Prostate gland (tissue), 2 donors: ENCODE data around the gene ASS1. TPM values are rescaled to one million over a fixed set of nuclear protein-coding genes. Genes with fewer than 3 reads are reported as not detected.
A peak's percentile ranks its signal among the peaks of the same experiment; 100 is the strongest.

Experiments
- DNase-seq: peaks from one replicate; pipeline ENCODE4 v3.0.0-alpha.2; 2019; ENCODE audit warnings: low spot score
- H3K27ac ChIP-seq, 2 donors: fragments of 200-600 bp; sonication (generic); 2 replicates each; pipeline ENCODE4 v1.5.1; 2017 to 2019
- H3K27me3 ChIP-seq: fragments of 200-600 bp; sonication (generic); replicated peaks from 2 replicates; pipeline ENCODE4 v1.5.1; 2019; ENCODE audit not compliant: insufficient read depth
- H3K36me3 ChIP-seq, 2 donors: fragments of 200-600 bp; sonication (generic); 1 replicate in 1 of 2; 2 replicates in 1 of 2; pipeline versions ENCODE4 v1.5.1 to v1.8.1; 2017 to 2019
- H3K4me1 ChIP-seq: fragments of 200-600 bp; sonication (generic); replicated peaks from 2 replicates; pipeline ENCODE4 v1.5.1; 2019
- H3K4me3 ChIP-seq, 2 donors: fragments of 200-600 bp; sonication (generic); 2 replicates each; pipeline ENCODE4 v1.5.1; 2017 to 2019
- H3K9me3 ChIP-seq: fragments of 200-600 bp; sonication (generic); 2 replicates; pipeline ENCODE4 v1.5.1; 2017
- POLR2A ChIP-seq: fragments of 450-650 bp; IDR thresholded peaks from one replicate; pipeline ENCODE4 v1.6.1; 2016; ENCODE audit warnings: antibody characterized with exemption, mild to moderate bottlenecking
- POLR2AphosphoS5 ChIP-seq: sonication (generic); formaldehyde crosslinking; IDR thresholded peaks from one replicate; pipeline ENCODE4 v1.6.1; 2017; ENCODE audit warnings: antibody characterized with exemption
- WGBS: methylation state at CpG from one replicate; pipeline ENCODE4 v1.1.5; 2018; 5-methylcytosine and 5-hydroxymethylcytosine counted together
- intact Hi-C: fragments of 100-400 bp; cut with DNase I; formaldehyde crosslinking; loops from one replicate; pipeline ENCODE4 v1.14.2; 2022
- total RNA-seq, 2 donors: library from RNA; depleted of rRNA; stranded (reverse); fragments of >200 nt; gene quantifications; one replicate each; pipeline ENCODE4 v1.1.0, GENCODE V29; 2016
- TF ChIP-seq, protein P1 (sequence below), 4 experiments: fragments of 200-600 bp in 2 of 4; fragments of 450-650 bp in 2 of 4; sonication (generic) in 2 of 4; IDR thresholded peaks; 1 replicate in 3 of 4; 2 replicates in 1 of 4; pipeline ENCODE4 v1.5.1; 2016 to 2019; ENCODE audit warnings: antibody characterized with exemption in 4 of 4, mild to moderate bottlenecking in 2 of 4, moderate library complexity in 2 of 4

ASS1 gene
- total RNA-seq, 2 donors from 2014 or later, result 59.4 to 228 TPM

DNA sequence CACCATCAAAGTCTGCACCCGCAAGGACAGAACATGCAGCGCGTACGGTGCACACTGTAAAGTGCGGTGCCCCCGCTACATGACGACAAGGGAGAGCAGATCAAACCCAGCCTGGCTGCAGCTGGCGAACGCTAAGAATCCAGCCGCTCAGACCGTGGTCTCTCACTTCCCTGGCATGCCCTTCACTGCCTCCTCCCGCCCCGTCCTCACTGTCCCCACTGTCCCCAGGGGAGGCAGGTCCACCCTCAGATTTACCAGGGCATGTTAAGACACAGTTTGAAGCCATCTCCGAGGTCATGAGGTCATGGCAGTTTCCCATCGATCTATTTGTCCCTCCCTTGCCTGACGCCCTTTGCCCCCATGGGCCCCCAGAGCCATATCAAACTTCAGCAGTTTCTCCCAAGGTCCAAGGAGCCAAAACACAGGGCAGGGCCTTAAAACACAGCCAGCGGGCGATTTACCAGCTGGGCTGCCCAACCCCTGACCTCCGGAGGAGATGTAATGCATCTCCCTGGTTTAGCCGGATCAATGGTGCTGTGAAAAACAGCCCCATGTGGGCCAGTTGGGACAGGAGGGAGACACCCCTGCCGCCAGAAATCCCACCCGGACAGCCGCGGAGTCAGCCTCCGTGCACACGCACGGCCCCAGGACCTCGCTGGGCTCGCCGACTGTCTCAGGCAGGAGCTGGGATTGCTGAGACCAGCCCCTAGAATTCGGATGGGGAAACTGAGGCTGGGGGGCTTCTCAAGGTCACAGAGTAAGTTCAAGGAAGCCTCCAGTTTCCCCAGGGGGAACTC, 82.3 kb downstream of the ASS1 start:
- H3K4me3 ChIP-seq, result no peak overlapping the region
- no peaks in the 10 kb centered on the region for H3K9me3 ChIP-seq
- WGBS, result 78% methylated on average over 31 of the region's 31 CpGs
- no peaks in the 10 kb centered on the region for H3K4me1 ChIP-seq
- intact Hi-C loops, result no loop called here
- no peaks in the 10 kb centered on the region for H3K27me3 ChIP-seq
- no peak overlapping the region for H3K27ac ChIP-seq
- DNase-seq, result no peak
- no peak for TF ChIP-seq POLR2AphosphoS5
- no peak for TF ChIP-seq POLR2A
- TF ChIP-seq, protein P1, sequence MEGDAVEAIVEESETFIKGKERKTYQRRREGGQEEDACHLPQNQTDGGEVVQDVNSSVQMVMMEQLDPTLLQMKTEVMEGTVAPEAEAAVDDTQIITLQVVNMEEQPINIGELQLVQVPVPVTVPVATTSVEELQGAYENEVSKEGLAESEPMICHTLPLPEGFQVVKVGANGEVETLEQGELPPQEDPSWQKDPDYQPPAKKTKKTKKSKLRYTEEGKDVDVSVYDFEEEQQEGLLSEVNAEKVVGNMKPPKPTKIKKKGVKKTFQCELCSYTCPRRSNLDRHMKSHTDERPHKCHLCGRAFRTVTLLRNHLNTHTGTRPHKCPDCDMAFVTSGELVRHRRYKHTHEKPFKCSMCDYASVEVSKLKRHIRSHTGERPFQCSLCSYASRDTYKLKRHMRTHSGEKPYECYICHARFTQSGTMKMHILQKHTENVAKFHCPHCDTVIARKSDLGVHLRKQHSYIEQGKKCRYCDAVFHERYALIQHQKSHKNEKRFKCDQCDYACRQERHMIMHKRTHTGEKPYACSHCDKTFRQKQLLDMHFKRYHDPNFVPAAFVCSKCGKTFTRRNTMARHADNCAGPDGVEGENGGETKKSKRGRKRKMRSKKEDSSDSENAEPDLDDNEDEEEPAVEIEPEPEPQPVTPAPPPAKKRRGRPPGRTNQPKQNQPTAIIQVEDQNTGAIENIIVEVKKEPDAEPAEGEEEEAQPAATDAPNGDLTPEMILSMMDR (IDR thresholded peaks at IDR 0.05), result no peak
- no peaks in the 10 kb centered on the region for H3K36me3 ChIP-seq

DNA sequence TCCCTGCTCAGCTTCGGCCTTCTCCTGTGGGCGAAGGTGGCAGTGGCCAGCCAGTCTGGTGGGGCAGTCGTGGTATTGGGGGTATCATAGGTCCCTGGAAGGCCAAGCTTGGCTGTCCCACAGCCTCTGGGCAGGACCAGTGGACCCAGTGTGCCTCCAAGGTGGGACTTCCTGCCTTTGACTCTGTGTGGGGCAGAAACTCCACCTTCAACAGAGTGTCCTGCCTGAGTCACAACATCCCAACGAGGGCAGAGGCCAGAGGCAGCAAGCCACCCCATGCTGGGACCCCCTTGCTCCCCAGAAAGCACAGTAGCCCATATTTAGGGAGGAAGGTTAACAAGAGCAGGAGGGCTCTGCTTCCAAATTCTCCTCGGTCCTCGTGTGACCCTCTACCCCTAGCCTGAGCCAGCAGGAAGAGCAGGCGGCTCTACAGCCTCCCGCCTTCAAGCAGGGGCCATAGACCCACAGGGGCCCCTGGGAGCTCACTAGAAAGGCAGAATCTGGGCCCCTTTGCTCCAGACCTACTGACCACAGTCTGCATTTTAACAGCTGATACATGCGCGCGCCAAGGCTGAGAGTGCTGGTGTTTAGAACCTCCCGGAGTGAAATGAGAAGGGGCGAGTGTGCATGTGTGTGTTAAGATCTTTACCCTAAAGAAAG, 83.0 kb downstream of the ASS1 start:
- 77% methylated on average over 13 of the region's 13 CpGs for WGBS

DNA sequence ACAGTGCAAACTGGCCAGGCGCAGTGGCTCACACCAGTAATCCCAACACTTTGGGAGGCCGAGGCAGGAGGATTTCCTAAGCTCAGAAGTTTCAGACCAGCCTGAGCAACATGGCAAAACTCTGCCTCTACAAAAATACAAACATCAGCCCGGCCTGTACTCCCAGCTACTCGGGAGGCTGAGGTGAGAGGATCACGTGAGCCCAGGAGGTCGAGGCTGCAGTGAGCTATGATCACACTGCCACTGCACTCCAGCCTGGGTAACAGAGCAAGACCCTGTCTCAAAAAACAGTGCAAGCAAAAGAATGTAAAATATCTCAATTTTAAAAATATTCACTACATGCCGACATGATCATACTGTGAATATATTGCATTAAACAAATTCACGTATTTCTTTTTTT, 83.9 kb downstream of the ASS1 start:
- H3K9me3 ChIP-seq, result no peaks in the 10 kb centered on the region
- TF ChIP-seq POLR2AphosphoS5 (no peak), POLR2A (no peak)
- TF ChIP-seq, protein P1 (IDR thresholded peaks at IDR 0.05), result no peak
- no peaks in the 10 kb centered on the region for H3K4me1 ChIP-seq
- no peak overlapping the region for H3K27ac ChIP-seq
- no peaks in the 10 kb centered on the region for H3K27me3 ChIP-seq
- intact Hi-C loops, result no loop called here
- no peak for DNase-seq
- WGBS, result 86% methylated on average over 8 of the region's 8 CpGs
- no peaks in the 10 kb centered on the region for H3K36me3 ChIP-seq
- H3K4me3 ChIP-seq, result no peak overlapping the region

More for the DNA sequence above, 83.0 kb downstream of the ASS1 start:
- Histone ChIP-seq H3K27ac (no peak overlapping the region), H3K4me3 (no peak overlapping the region), H3K27me3 (no peaks in the 10 kb centered on the region), H3K9me3 (no peaks in the 10 kb centered on the region), H3K36me3 (no peaks in the 10 kb centered on the region), H3K4me1 (no peaks in the 10 kb centered on the region)
- TF ChIP-seq POLR2A, result no peak
- TF ChIP-seq, protein P1 (IDR thresholded peaks at IDR 0.05), result no peak
- no peak for TF ChIP-seq POLR2AphosphoS5
- no peak for DNase-seq
- intact Hi-C loops, result no loop called here

DNA sequence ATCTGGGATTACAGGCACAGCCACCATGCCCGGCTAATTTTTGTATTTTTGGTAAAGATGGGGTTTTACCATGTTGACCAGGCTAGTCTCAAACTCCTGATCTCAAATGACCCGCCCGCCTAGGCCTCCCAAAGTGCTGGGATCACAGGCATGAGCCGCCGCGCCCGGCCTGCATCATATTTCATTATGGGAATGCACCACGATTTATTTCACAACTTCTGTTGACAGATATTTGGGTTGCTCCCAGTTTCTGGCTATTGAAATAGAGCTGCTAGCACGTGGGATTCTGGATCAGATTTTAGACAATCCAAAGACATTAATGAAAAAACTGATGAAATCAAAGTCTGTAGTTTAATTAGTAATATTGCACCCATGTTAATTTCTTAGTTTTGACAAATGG, 86.2 kb downstream of the ASS1 start:
- peak; percentile 29 for DNase-seq
- TF ChIP-seq, protein P1 (IDR thresholded peaks at IDR 0.05), result no peak
- TF ChIP-seq POLR2AphosphoS5, result peak; percentile 60
- TF ChIP-seq POLR2A, result no peak
- H3K4me1 ChIP-seq, result no peaks in the 10 kb centered on the region
- no peaks in the 10 kb centered on the region for H3K27me3 ChIP-seq
- no peak overlapping the region for H3K4me3 ChIP-seq
- no peaks in the 10 kb centered on the region for H3K36me3 ChIP-seq
- no peak overlapping the region for H3K27ac ChIP-seq
- H3K9me3 ChIP-seq, result no peaks in the 10 kb centered on the region
- 21% methylated on average over 9 of the region's 9 CpGs for whole genome bisulfite sequencing
- intact Hi-C loops, result no loop called here
